Measurements from ENCODE around the gene ACTR3.

The ACTR3 gene

DNA sequence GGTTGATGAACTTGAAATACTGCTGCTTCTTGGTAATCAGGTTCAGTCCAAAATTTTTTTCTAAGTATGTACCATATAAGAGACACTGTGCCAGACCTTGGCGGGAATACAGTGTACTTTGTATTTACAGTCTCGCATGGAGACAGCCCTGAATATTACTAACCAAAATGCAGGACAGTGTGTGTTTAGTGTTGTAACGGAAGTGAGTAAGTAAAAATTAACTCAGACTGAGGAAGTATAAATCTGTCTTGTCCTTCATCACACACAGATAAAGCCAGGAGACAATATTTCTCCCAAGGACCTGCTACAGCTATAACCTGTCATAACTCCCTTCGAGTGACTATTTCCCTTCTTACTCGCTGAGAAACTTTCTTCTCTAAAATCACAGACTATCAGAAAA is 76.9 kb downstream of the ACTR3 start:
- DNase-seq = no peak

DNA sequence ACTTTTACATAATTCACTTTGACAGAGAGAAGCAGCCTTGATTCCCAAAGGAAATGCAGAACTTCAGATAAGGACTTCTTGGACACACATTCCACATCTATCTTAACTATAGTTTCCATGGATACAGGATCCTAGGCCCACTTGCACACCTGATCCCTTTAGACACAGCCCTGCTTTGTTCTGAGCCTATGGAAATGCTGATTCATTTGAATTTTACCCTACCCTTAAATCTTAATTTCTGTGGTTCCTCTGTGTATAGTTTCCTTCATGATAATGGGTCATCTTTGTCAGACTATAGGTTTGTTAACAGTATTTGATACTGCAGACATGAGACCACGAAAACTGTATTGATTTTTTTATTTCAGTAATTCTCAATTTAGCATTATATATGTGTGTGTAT is 77.4 kb downstream of the ACTR3 start:
- DNase-seq = no peak

GRCh38 chr2:113972766-113973165 is 82.9 kb downstream of the ACTR3 start:
- DNase-seq = no peak

- no peak for DNase-seq
These were observed 83.9 kb downstream of the ACTR3 start for GRCh38 chr2:113973810-113974209.

GRCh38 chr2:113974727-113975126 is 84.8 kb downstream of the ACTR3 start:
- DNase-seq = no peak

GRCh38 chr2:113976277-113976928 is 86.5 kb downstream of the ACTR3 start:
- DNase-seq = no peak

GRCh38 chr2:113977060-113977659 is 87.3 kb downstream of the ACTR3 start:
- DNase-seq = no peak

GRCh38 chr2:113977660-113978523 is 88.0 kb downstream of the ACTR3 start:
- no peak for DNase-seq

DNA sequence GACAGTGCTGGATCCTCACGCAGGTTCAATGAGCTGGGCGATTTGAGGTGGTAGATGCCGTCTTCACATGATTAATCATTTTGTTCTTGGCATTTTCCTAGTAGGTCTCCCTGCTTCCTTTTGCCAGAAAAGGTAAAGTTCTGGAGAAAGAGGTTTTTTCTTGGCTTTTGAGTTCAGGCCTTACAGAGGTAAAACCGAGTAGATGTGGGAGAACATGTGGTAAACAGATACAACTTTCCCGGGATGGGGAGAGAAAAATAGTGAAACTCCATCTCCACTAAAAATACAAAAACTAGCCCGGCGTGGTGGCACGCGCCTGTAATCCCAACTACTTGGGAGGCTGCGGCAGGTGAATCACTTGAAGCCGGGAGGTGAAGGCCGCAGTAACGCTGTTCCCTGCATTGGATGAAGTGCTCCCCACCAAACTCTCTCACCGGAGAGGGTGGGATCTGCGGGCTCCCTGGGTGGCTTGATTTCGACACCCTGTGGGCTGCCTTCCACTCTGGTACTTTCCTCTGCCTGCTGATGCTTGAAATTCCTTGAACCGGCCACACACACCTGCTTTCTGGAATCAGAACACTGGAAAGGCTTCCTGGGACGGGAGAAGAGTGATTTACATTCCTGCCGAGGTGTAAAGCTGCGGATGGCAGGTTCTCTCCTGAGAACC is 88.8 kb downstream of the ACTR3 start:
- no peak for DNase-seq

DNA sequence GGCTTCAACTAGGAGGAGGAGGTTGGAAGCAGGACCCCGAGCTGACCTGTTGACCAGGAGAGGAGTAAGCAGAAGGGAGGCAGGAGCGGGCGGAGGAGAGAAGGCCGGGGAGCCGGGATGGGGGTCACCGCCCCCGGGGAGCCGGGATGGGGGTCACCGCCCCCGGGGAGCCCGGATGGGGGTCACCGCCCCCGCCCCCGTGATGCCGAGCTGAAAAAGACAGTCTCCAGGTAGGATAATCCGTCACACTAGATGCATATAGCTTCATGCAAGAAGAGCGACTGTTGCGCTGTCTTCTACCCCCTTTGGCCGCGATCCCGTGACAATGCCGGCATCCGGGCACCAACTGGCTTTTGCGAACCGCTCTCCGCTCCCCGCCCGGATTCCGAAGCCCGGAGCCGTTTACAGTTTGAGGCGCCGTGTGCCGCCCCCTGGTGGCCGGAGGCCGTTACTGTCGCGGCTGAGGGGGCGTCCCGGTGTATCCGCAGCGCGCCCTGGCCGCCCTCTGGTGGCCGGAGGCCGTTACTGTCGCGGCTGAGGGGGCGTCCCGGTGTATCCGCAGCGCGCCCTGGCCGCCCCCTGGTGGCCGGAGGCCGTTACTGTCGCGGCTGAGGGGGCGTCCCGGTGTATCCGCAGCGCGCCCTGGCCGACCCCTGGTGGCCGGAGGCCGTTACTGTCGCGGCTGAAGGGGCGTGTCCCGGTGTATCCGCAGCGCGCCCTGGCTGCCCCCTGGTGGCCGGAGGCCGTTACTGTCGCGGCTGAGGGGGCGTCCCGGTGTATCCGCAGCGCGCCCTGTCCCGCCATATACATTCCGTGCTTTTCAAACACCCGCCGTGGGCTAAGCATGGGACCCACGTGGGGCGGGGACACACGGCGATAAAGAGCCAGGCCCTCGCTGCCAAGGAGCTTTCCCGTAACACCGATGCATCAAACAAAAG is 89.6 kb downstream of the ACTR3 start:
- DNase-seq = peak; percentile 62 to 89

DNA sequence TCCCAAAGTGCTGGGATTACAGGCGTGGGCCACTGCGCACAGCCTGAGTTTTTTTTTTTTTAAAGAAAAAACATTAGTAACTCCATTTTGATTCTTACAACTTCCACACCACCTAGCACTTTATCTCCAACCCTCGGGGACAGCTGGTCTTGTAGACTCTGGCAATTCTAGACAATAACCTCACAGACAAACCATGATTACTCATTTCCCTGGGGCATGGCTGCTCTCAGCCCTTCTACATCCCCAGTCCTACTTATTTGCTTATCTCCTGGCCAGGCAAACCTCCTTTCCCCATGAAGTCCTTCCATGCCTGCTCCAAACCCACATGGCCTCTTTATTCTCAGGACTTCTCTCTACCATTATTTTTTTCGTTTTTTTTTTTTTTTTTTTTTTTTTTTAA is 91.1 kb downstream of the ACTR3 start:
- no peak for DNase-seq

GRCh38 chr2:113981404-113982134 is 91.7 kb downstream of the ACTR3 start:
- no peak for DNase-seq

GRCh38 chr2:113985554-113986397 is 95.9 kb downstream of the ACTR3 start:
- DNase-seq = no peak

- DNase-seq = no peak
These were observed 96.9 kb downstream of the ACTR3 start for GRCh38 chr2:113986762-113987290.

GRCh38 chr2:113992090-113992489 is 102.2 kb downstream of the ACTR3 start:
- DNase-seq = no peak

- no peak for DNase-seq
These were observed 107.0 kb downstream of the ACTR3 start for GRCh38 chr2:113996671-113997594.

- DNase-seq = no peak
These were observed 111.3 kb downstream of the ACTR3 start for GRCh38 chr2:114001152-114001551.

DNA sequence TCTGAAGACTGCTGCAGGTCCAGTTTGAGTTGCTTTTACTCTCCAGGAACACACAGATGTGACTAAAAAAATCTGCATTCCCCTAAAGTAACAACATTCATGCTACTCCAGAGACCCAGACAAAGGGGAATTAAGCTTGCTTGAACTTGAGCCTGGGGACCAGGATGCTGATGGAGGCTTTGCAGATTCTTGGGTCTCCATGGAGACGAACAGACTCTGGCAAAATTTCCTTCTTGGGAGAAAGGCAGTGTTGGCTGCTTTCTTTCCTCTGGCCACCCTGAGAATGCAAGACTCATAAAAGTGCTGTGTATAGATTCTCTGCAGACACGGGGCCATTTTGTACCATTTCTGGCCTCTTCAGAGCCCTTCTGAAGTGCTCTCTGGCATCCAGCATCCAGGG is 112.0 kb downstream of the ACTR3 start:
- no peak for DNase-seq

DNA sequence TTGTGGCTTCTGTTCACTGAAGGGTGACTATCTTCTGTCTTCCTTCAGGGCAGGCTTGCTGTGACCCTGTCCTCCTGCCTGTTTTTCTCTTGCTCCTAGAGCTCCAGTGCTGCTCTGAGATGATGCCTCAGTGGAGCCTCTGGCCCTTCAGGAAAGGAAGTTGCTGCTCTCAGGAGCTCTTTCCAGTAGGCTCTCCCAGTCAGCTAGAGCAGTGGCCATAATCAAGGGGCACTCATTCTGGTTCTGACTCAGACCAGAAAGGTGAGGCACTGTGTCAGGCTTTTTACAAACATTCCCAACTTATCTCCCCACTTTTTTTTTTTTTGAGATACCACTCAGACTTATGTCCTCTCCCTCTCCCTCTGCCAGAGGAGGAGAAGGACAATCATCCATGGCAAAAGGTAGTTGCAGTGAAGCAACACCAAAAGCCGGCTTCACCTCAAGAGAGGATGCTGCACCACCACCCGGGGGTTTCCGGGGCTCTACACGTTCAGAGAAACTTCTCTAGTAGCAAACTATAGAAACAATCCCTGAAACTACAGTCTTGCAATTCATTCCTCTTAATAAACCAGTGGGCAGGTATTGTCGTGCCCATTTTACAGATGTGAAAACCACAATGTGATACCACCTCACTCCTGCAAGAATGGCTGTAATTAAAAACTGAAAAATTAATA is 115.4 kb downstream of the ACTR3 start:
- DNase-seq = no peak
